B cell (primary cell): Measurements from ENCODE around the gene LPCAT3. TPM values are rescaled to one million over a fixed set of nuclear protein-coding genes. Genes with fewer than 3 reads are reported as not detected.
"Not testable (repeated sequence)": the region's sequence is repeated elsewhere in the genome, so short reads cannot be mapped to it uniquely, and the experiment has no call there.

Experiments
- ATAC-seq: fragments of 200-7000 bp; cut with Tn5 transposase; one replicate; pipeline ENCODE4 v1.10.0; 2021; ENCODE audit warnings: low read depth, mild to moderate bottlenecking, moderate number of reproducible peaks, moderate library complexity
- CTCF ChIA-PET: fragments of 350-600 bp; sonication (Branson Sonifier 250); formaldehyde crosslinking; loops from one replicate; lab custom pipeline; 2021; ENCODE audit warnings: antibody characterized with exemption, inconsistent platforms; lab: Charles Lee
- POLR2A ChIA-PET: fragments of 350-600 bp; sonication (Branson Sonifier 250); formaldehyde crosslinking; loops from one replicate; lab custom pipeline; 2021; ENCODE audit warnings: antibody characterized with exemption; lab: Charles Lee
- DNase-seq: peaks from one replicate; pipeline ENCODE4 v3.0.0; 2013
- H2AFZ ChIP-seq: 2 replicates; pipeline ENCODE4 v1.6.1; 2012; ENCODE audit warnings: mild to moderate bottlenecking, low read depth, low read length; ENCODE audit not compliant: insufficient read depth, poor library complexity, severe bottlenecking
- H3K27ac ChIP-seq, 2 donors: 1 replicate in 1 of 2; 2 replicates in 1 of 2; pipeline ENCODE4 v1.5.1; 2012 to 2013; ENCODE audit warnings: low read length in 2 of 2, mild to moderate bottlenecking in 2 of 2, moderate library complexity in 1 of 2
- H3K27me3 ChIP-seq, 4 experiments: fragments of 200-600 bp in 1 of 4; sonication (generic) in 1 of 4; replicated peaks in 1 of 4; 1 replicate in 2 of 4; 2 replicates in 2 of 4; pipeline versions ENCODE4 v1.6.1 to v1.7.0; 2013 to 2016; ENCODE audit warnings: low read length in 3 of 4, mild to moderate bottlenecking in 2 of 4, mixed read lengths in 1 of 4, moderate library complexity in 1 of 4; ENCODE audit not compliant: insufficient read depth in 4 of 4, control insufficient read depth in 3 of 4; ENCODE audit errors: control extremely low read depth in 1 of 4
- H3K36me3 ChIP-seq, 2 experiments: replicated peaks in 1 of 2; 1 replicate in 1 of 2; 2 replicates in 1 of 2; pipeline versions ENCODE4 v1.6.1 to v1.7.1; 2013; ENCODE audit warnings: low read length in 1 of 2; ENCODE audit not compliant: insufficient read depth in 2 of 2, control insufficient read depth in 1 of 2; ENCODE audit errors: control extremely low read depth in 1 of 2, extremely low read depth in 1 of 2
- H3K4me1 ChIP-seq, 2 donors: fragments of 200-600 bp in 1 of 2; sonication (generic) in 1 of 2; 1 replicate in 1 of 2; 2 replicates in 1 of 2; pipeline versions ENCODE4 v1.5.1 to v1.6.1; 2013 to 2017; ENCODE audit warnings: low read length in 2 of 2; ENCODE audit not compliant: control insufficient read depth in 2 of 2, insufficient read depth in 2 of 2
- H3K4me2 ChIP-seq: replicated peaks from 2 replicates; pipeline ENCODE3; 2012; ENCODE audit warnings: mild to moderate bottlenecking, low read depth, low read length; ENCODE audit not compliant: poor library complexity, severe bottlenecking
- H3K4me3 ChIP-seq, 5 experiments: fragments of 200-600 bp in 1 of 5; sonication (generic) in 1 of 5; 1 replicate in 3 of 5; 2 replicates in 2 of 5; pipeline versions ENCODE4 v1.5.1 to v1.7.0; 2011 to 2016; ENCODE audit warnings: low read length in 4 of 5, mild to moderate bottlenecking in 4 of 5, low read depth in 2 of 5, control low read depth in 1 of 5, moderate library complexity in 1 of 5; ENCODE audit not compliant: insufficient read depth in 1 of 5; ENCODE audit errors: control extremely low read depth in 1 of 5, extremely low read depth in 1 of 5
- H3K79me2 ChIP-seq: fragments of 200-600 bp; sonication (generic); one replicate; pipeline ENCODE4 v1.6.0; 2016; ENCODE audit warnings: low read length; ENCODE audit not compliant: control insufficient read depth, insufficient read depth
- H3K9ac ChIP-seq: fragments of 200-600 bp; sonication (generic); 2 replicates; pipeline ENCODE4 v1.6.1; 2017; ENCODE audit warnings: mild to moderate bottlenecking, low read length, moderate library complexity
- H3K9me3 ChIP-seq, 3 donors: one replicate each; pipeline versions ENCODE4 v1.6.1 to v1.7.1; 2013; ENCODE audit warnings: low read length in 2 of 3; ENCODE audit not compliant: control insufficient read depth in 2 of 3, insufficient read depth in 1 of 3; ENCODE audit errors: control extremely low read depth in 1 of 3
- H4K20me1 ChIP-seq: 2 replicates; pipeline ENCODE4 v1.6.0; 2012; ENCODE audit warnings: mild to moderate bottlenecking, low read length; ENCODE audit not compliant: insufficient read depth, control insufficient read depth, poor library complexity, severe bottlenecking
- H3K27ac Mint-ChIP-seq: one replicate; pipeline ENCODE4 v1.8.0; 2021; ENCODE audit warnings: mixed read lengths
- H3K27me3 Mint-ChIP-seq: one replicate; pipeline ENCODE4 v1.8.0; 2021; ENCODE audit warnings: mixed read lengths
- H3K4me1 Mint-ChIP-seq: one replicate; pipeline ENCODE4 v1.8.0; 2021; ENCODE audit warnings: mixed read lengths
- H3K4me3 Mint-ChIP-seq: one replicate; pipeline ENCODE4 v1.8.0; 2021; ENCODE audit warnings: mixed read lengths
- H3K9me3 Mint-ChIP-seq: one replicate; pipeline ENCODE4 v1.8.0; 2022; ENCODE audit warnings: mixed read lengths; ENCODE audit not compliant: insufficient read depth
- CTCF ChIP-seq: fragments of 200-600 bp; IDR thresholded peaks from one replicate; pipeline ENCODE4 v1.8.0; 2022; ENCODE audit warnings: antibody characterized with exemption, mild to moderate bottlenecking
- EZH2 ChIP-seq: IDR thresholded peaks from 2 replicates; pipeline ENCODE4 v1.6.1; 2012; ENCODE audit warnings: borderline replicate concordance, low read depth, mild to moderate bottlenecking, moderate library complexity, low read length; ENCODE audit not compliant: insufficient read depth, poor library complexity, severe bottlenecking
- WGBS: methylation state at CpG from one replicate; pipeline ENCODE4 v1.1.5; 2013; ENCODE audit warnings: missing lambda C conversion rate; ENCODE audit not compliant: insufficient coverage; 5-methylcytosine and 5-hydroxymethylcytosine counted together
- intact Hi-C: fragments of 100-400 bp; cut with micrococcal nuclease; formaldehyde crosslinking; loops from one replicate; pipeline ENCODE4 v1.10.0; 2022
- polyA plus RNA-seq: library from polyadenylated mRNA; depleted of rRNA; stranded (reverse); fragments of >200 nt; gene quantifications from 2 replicates; pipeline ENCODE4 v1.2.3, GENCODE V29; 2012
- total RNA-seq, 2 donors: library from RNA; stranded (reverse); fragments of 120-200 nt in 1 of 2; gene quantifications; 1 replicate in 1 of 2; 2 replicates in 1 of 2; pipeline versions ENCODE4 v1.2.3 to v1.2.4, GENCODE V29; 2013 to 2022

LPCAT3 gene
- total and polyA plus RNA-seq, 2 donors (not counting 1 experiment from before 2014, with no cell fraction given): 17.6 to 26.2 TPM

GRCh38 chr12:7058163-7058845, 40.0 kb upstream of the LPCAT3 start:
- Mint-ChIP-seq H3K27me3 (peaks cover 57% of the 10 kb centered on the region), H3K27ac (no peak overlapping the region), H3K4me1 (no peaks in the 10 kb centered on the region), H3K4me3 (no peak overlapping the region), H3K9me3 (no peaks in the 10 kb centered on the region)
- no peaks in the 10 kb centered on the region for H3K9me3 ChIP-seq
- H3K4me3 ChIP-seq: no peak overlapping the region
- no peak overlapping the region for H3K27ac ChIP-seq
- intact Hi-C loops: no loop called here
- H3K9ac ChIP-seq: no peak overlapping the region
- peaks cover 0 to 15% (median 2%) of the 10 kb centered on the region in 4 experiments for H3K27me3 ChIP-seq
- ChIA-PET POLR2A (no interaction called here), CTCF (no interaction called here)
- WGBS: 100% methylated on average over 1 of the region's 3 CpGs
- no peaks in the 10 kb centered on the region for H3K4me1 ChIP-seq
- no peaks in the 10 kb centered on the region for H3K36me3 ChIP-seq
- TF ChIP-seq EZH2 (no peak), CTCF (no peak)
- no peaks in the 10 kb centered on the region for H4K20me1 ChIP-seq
- no peak overlapping the region for H3K4me2 ChIP-seq
- no peak overlapping the region for H2AFZ ChIP-seq
- ATAC-seq: no peak
- H3K79me2 ChIP-seq: no peaks in the 10 kb centered on the region
- DNase-seq: no peak

- CTCF ChIA-PET, H3K4me3 Mint-ChIP-seq, H3K36me3 ChIP-seq, intact Hi-C loops, ATAC-seq, H3K9me3 Mint-ChIP-seq, H3K4me2 ChIP-seq, DNase-seq, H3K27ac Mint-ChIP-seq, H3K79me2 ChIP-seq, H3K27ac ChIP-seq, H3K4me1 ChIP-seq, H4K20me1 ChIP-seq, H3K4me3 ChIP-seq, H3K9ac ChIP-seq, H3K9me3 ChIP-seq, H3K4me1 Mint-ChIP-seq, H2AFZ ChIP-seq: not testable (repeated sequence)
- POLR2A ChIA-PET: interaction anchor here (0.7 kb wide), 1 partner anchor 25 kb away, joined by 3 read pairs; no protein-coding TSS in a partner anchor
- WGBS: no CpG with 5 or more reads among the region's 2 CpGs
- H3K27me3 ChIP-seq: peaks cover 0 to 15% (median 2%) of the 10 kb centered on the region in 4 experiments
- H3K27me3 Mint-ChIP-seq: peaks cover 62% of the 10 kb centered on the region
These were observed 37.5 kb upstream of the LPCAT3 start for GRCh38 chr12:7055736-7056135.
